ENCODE measurements around the gene FAM89B. TPM values are rescaled to one million over a fixed set of nuclear protein-coding genes. Genes with fewer than 3 reads are reported as not detected.
A peak's percentile ranks its signal among the peaks of the same experiment; 100 is the strongest.

FAM89B gene
- total and polyA plus RNA-seq, 2 of the 8 experiments (the other 6 are each of a cell fraction or from before 2014, with no cell fraction given) = 15.8 to 32.4 TPM

- no peak overlapping the region for H2AK5ac ChIP-seq (ENCODE audit: low read depth, low read length)
- DNase-seq (ENCODE audit: low read depth in 1 of 2, low spot score in 2 of 2) (no peak), FAIRE-seq (no peak)
- ChIA-PET POLR2A (ENCODE audit: partially characterized antibody) (interaction anchor here (0.6 to 3.0 kb wide), 9 partner anchors 11 to 472 kb away, joined by 3 to 22 read pairs (median 6); partner anchors contain the start of genes FAM89B, MALAT1 and SCYL1), CTCF (ENCODE audit: partially characterized antibody) (interaction anchor here (0.6 to 6.9 kb wide), 20 partner anchors 7 to 728 kb away, joined by 3 to 78 read pairs (median 6); partner anchors contain the start of genes CCDC85B, EHBP1L1, FAM89B and KCNK7)
- H3K27ac ChIP-seq (ENCODE audit: low read depth, low read length) = no peak overlapping the region
- H2BK20ac ChIP-seq (ENCODE audit: low read length) = peak overlapping the region; percentile 34; the same call in 1 of the 2 replicates
- H3K4me1 ChIP-seq (replicated peaks in 1 of 4; ENCODE audit: control insufficient read depth in 3 of 4, insufficient read depth in 4 of 4, low read length in 3 of 4) = peaks cover 0 to 38% (median 28%) of the 10 kb centered on the region in 4 experiments; a peak in 6 of 7 replicates
- no peaks in the 10 kb centered on the region for H3K36me3 ChIP-seq (ENCODE audit: control insufficient read depth in 2 of 4, insufficient read depth in 4 of 4, low read length in 3 of 4)
- no peak overlapping the region for H4K91ac ChIP-seq (replicated peaks; ENCODE audit: insufficient read length, low read length)
- H3K14ac ChIP-seq (ENCODE audit: insufficient read length) = no peak overlapping the region
- peak overlapping the region; percentile 4; the same call in 1 of the 2 replicates for H2BK12ac ChIP-seq (ENCODE audit: low read depth, low read length)
- H3K27me3 ChIP-seq (replicated peaks in 1 of 4; ENCODE audit: control insufficient read depth in 3 of 4, extremely low read depth in 1 of 4, insufficient read depth in 3 of 4, low read length in 3 of 4) = peaks cover 2 to 40% (median 27%) of the 10 kb centered on the region in 4 experiments; a peak in 6 of 7 replicates
- peak overlapping the region in 1 of 2 experiments; percentile 57; a peak in 2 of 4 replicates for H3K4me2 ChIP-seq (ENCODE audit: insufficient read depth in 1 of 2, low read depth in 2 of 2, low read length in 2 of 2)
- WGBS, 2 experiments (ENCODE audit: extremely low coverage in 1 of 2, insufficient coverage in 1 of 2, insufficient read length in 1 of 2, insufficient replicate concordance in 2 of 2, low coverage in 1 of 2, low lambda C conversion rate in 2 of 2, missing lambda C conversion rate in 1 of 2) = 73% methylated on average over 9 of the region's 9 CpGs; no CpG with 5 or more reads in 1 of the 2 experiments
- H4K20me1 ChIP-seq (replicated peaks in 1 of 2; ENCODE audit: control insufficient read depth in 1 of 2, insufficient read depth in 2 of 2, low read length in 2 of 2) = peaks cover 0 to 2% of the 10 kb centered on the region in 2 experiments
- H2BK15ac ChIP-seq (ENCODE audit: low read length) = peak overlapping the region; percentile 2
- no peak overlapping the region for H4K5ac ChIP-seq (ENCODE audit: insufficient read length, low read depth, low read length)
- no peak overlapping the region; the same call in 1 of the 2 replicates for H4K8ac ChIP-seq (ENCODE audit: extremely low read depth, insufficient read depth, low read length)
- no peak overlapping the region for H2BK120ac ChIP-seq (replicated peaks; ENCODE audit: low read depth, low read length)
- H3K79me2 ChIP-seq (ENCODE audit: control insufficient read depth in 1 of 2, insufficient read depth in 2 of 2, low read length in 2 of 2) = no peaks in the 10 kb centered on the region
- H2AFZ ChIP-seq (ENCODE audit: low read length) = no peak overlapping the region
- H3K9me3 ChIP-seq (ENCODE audit: insufficient read depth in 2 of 2, low read depth in 1 of 2, low read length in 1 of 2) = no peaks in the 10 kb centered on the region
- H3K79me1 ChIP-seq (ENCODE audit: low read depth, low read length) = no peaks in the 10 kb centered on the region
- 0 out of 2 replicates have a peak overlapping the region, but pooled peaks have one; percentile 31 for H2BK5ac ChIP-seq (ENCODE audit: low read depth, low read length)
- no peak overlapping the region for H3K9ac ChIP-seq (replicated peaks in 1 of 4; ENCODE audit: extremely low read depth in 1 of 4, low read depth in 3 of 4, low read length in 3 of 4)
- H3K56ac ChIP-seq (replicated peaks; ENCODE audit: insufficient read length, low read depth, low read length) = no peak overlapping the region
- no peak overlapping the region for H3K4ac ChIP-seq (replicated peaks; ENCODE audit: insufficient read length, low read depth, low read length)
- peaks cover 7% of the 10 kb centered on the region; the same call in 1 of the 2 replicates for H3K23me2 ChIP-seq (ENCODE audit: low read depth, low read length)
- no peak overlapping the region for H3K23ac ChIP-seq (ENCODE audit: insufficient read length)
- TF ChIP-seq, protein P1, sequence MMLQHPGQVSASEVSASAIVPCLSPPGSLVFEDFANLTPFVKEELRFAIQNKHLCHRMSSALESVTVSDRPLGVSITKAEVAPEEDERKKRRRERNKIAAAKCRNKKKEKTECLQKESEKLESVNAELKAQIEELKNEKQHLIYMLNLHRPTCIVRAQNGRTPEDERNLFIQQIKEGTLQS (IDR thresholded peaks at IDR 0.05; ENCODE audit: insufficient read depth, low read depth, low read length) = 0 out of 2 replicates have a peak, but pooled peaks have one; percentile 10
- TF ChIP-seq USF2 (IDR thresholded peaks at IDR 0.05; ENCODE audit: low read length) (peak; percentile 73), RNF2 (IDR thresholded peaks at IDR 0.05; ENCODE audit: borderline replicate concordance, low read depth, low read length, missing control alignments, poor library complexity, severe bottlenecking) (no peak)
- H3K18ac ChIP-seq (ENCODE audit: extremely low read depth, low read length) = no peak overlapping the region
- no peak overlapping the region for H3K4me3 ChIP-seq (ENCODE audit: extremely low read depth in 1 of 4, insufficient read depth in 2 of 4, low read depth in 3 of 4, low read length in 4 of 4)
Measured at GRCh38 chr11:65552388-65552951, 19.9 kb upstream of the FAM89B start.

Measured in H1 (cell line).